ENCODE measurements around the gene TM9SF2. TPM values are rescaled to one million over a fixed set of nuclear protein-coding genes. Genes with fewer than 3 reads are reported as not detected.

TM9SF2 gene
- polyA plus RNA-seq, 2 of the 4 experiments (the other 2 are of a cell fraction): 58.8 to 114 TPM

GRCh38 chr13:99563404-99563803, 62.1 kb downstream of the TM9SF2 start:
- no peak overlapping the region for H3K4me2 ChIP-seq
- DNase-seq (ENCODE audit: low read depth in 1 of 2, low spot score in 1 of 2) (no peak), FAIRE-seq (no peak), ATAC-seq (no peak)
- H3K4me1 ChIP-seq: no peaks in the 10 kb centered on the region
- no peak overlapping the region for H3K27ac ChIP-seq
- H3K9me3 ChIP-seq: no peaks in the 10 kb centered on the region
- ChIA-PET CTCF (no interaction called here), POLR2A (no interaction called here)
- H3K4me3 ChIP-seq: no peak overlapping the region
- TF ChIP-seq JUNB (IDR thresholded peaks at IDR 0.05) (no peak), NPAS2 (CRISPR knock-in tag; IDR thresholded peaks at IDR 0.05; ENCODE audit: borderline replicate concordance) (no peak), RCOR1 (IDR thresholded peaks at IDR 0.05; ENCODE audit: low read depth, low read length) (no peak), CHD4 (IDR thresholded peaks at IDR 0.05; ENCODE audit: borderline replicate concordance) (no peak), EHF (CRISPR knock-in tag; IDR thresholded peaks at IDR 0.05) (no peak), JUN (IDR thresholded peaks at IDR 0.05) (no peak)

DNA sequence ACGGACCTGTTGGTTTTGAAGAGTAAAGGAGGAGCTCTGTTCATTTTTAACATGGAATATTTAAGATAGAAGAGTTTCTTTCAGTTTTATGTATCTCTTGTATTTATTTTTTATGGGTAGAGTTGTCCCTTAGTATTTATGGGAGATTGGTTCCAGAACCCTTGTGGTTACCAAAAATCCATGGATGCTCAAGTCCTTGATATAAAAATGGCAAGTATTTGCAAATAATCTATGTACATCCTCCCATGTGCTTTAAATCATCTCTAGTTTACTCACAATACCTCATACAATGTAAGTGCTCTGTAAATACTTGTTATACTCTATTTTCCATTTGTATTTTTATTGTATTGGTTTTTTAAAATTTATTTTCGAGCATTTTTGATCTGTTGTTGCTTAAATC, 63.1 kb downstream of the TM9SF2 start:
- ATAC-seq (no peak), FAIRE-seq (no peak), DNase-seq (ENCODE audit: low read depth in 1 of 2, low spot score in 1 of 2) (no peak)
- Histone ChIP-seq H3K4me3 (no peak overlapping the region), H3K4me1 (no peaks in the 10 kb centered on the region), H3K9me3 (no peaks in the 10 kb centered on the region), H3K4me2 (no peak overlapping the region), H3K27ac (no peak overlapping the region)
- ChIA-PET POLR2A (no interaction called here), CTCF (interaction anchor here (1.3 kb wide), 1 partner anchor 14 kb away, joined by 4 read pairs; no protein-coding TSS in a partner anchor)
- TF ChIP-seq MAZ (IDR thresholded peaks at IDR 0.05; ENCODE audit: borderline replicate concordance, low read depth, low read length) (no peak), ZC3H11A (IDR thresholded peaks at IDR 0.05) (no peak), CBX2 (IDR thresholded peaks at IDR 0.05; ENCODE audit: borderline replicate concordance, low read depth) (no peak), ZSCAN20 (CRISPR knock-in tag; IDR thresholded peaks at IDR 0.05) (no peak), HDAC2 (IDR thresholded peaks at IDR 0.05) (no peak), POLR2AphosphoS2 (conservative IDR thresholded peaks at IDR 0.05; ENCODE audit: low read length) (no peak)
- WGBS (ENCODE audit: missing lambda C conversion rate): 89% methylated on average over 2 of the region's 2 CpGs

- Histone ChIP-seq H3K9me3 (no peaks in the 10 kb centered on the region), H3K27ac (no peak overlapping the region), H3K4me1 (no peaks in the 10 kb centered on the region), H3K4me2 (no peak overlapping the region), H3K4me3 (no peak overlapping the region)
- 94% methylated on average over 24 of the region's 30 CpGs for WGBS (ENCODE audit: missing lambda C conversion rate)
- DNase-seq (ENCODE audit: low read depth in 1 of 2, low spot score in 1 of 2) (no peak), FAIRE-seq (no peak), ATAC-seq (no peak)
- TF ChIP-seq E2F6 (IDR thresholded peaks at IDR 0.05; ENCODE audit: borderline replicate concordance, low read depth) (no peak), TP53 (CRISPR knock-in tag; IDR thresholded peaks at IDR 0.05) (no peak), EP300 (IDR thresholded peaks at IDR 0.05) (no peak), ELK1 (IDR thresholded peaks at IDR 0.05; ENCODE audit: low read depth, low read length) (no peak), HDAC2 (IDR thresholded peaks at IDR 0.05) (no peak), JUN (IDR thresholded peaks at IDR 0.05) (no peak), MAZ (IDR thresholded peaks at IDR 0.05; ENCODE audit: borderline replicate concordance, low read depth, low read length) (no peak), BHLHE40 (IDR thresholded peaks at IDR 0.05; ENCODE audit: low read depth, low read length) (no peak), GATA3 (IDR thresholded peaks at IDR 0.05; ENCODE audit: borderline replicate concordance) (no peak), CHD4 (IDR thresholded peaks at IDR 0.05; ENCODE audit: borderline replicate concordance) (no peak), HOXB5 (CRISPR knock-in tag; IDR thresholded peaks at IDR 0.05) (no peak), ZNF302 (CRISPR knock-in tag; IDR thresholded peaks at IDR 0.05) (no peak), ZC3H11A (IDR thresholded peaks at IDR 0.05) (no peak), HOXA7 (CRISPR knock-in tag; IDR thresholded peaks at IDR 0.05) (no peak), RCOR1 (IDR thresholded peaks at IDR 0.05; ENCODE audit: low read depth, low read length) (no peak), MAFK (IDR thresholded peaks at IDR 0.05; ENCODE audit: partially characterized antibody) (no peak), POLR2AphosphoS2 (conservative IDR thresholded peaks at IDR 0.05; ENCODE audit: low read length) (no peak), KDM1A (IDR thresholded peaks at IDR 0.05; ENCODE audit: low read depth) (no peak), FOSL2 (IDR thresholded peaks at IDR 0.05) (no peak), FOSL2 (CRISPR knock-in tag; IDR thresholded peaks at IDR 0.05) (no peak), USF2 (IDR thresholded peaks at IDR 0.05) (no peak)
- ChIA-PET CTCF (interaction anchor here (1.0 to 1.3 kb wide), 2 partner anchors 13 to 19 kb away, joined by 3 to 4 read pairs; no protein-coding TSS in a partner anchor), POLR2A (interaction anchor here (0.7 kb wide), 2 partner anchors 13 to 54 kb away, joined by 3 to 4 read pairs; no protein-coding TSS in a partner anchor)
Measured at GRCh38 chr13:99565478-99566124, 64.3 kb downstream of the TM9SF2 start.
